Chondrocyte (in vitro differentiated cells): Measurements from ENCODE around the gene MYO1A. TPM values are rescaled to one million over a fixed set of nuclear protein-coding genes. Genes with fewer than 3 reads are reported as not detected.
"Not testable (repeated sequence)": the region's sequence is repeated elsewhere in the genome, so short reads cannot be mapped to it uniquely, and the experiment has no call there.

Source experiments
- DNase-seq: peaks from one replicate; pipeline ENCODE4 v3.0.0; 2021; ENCODE audit warnings: mixed read lengths, low spot score
- H3K27ac Mint-ChIP-seq: one replicate; pipeline ENCODE4 v1.8.0; 2021; ENCODE audit warnings: mild to moderate bottlenecking, moderate library complexity, mixed read lengths; ENCODE audit not compliant: unreplicated experiment
- H3K27me3 Mint-ChIP-seq: 2 replicates; pipeline ENCODE4 v1.8.0; 2021; ENCODE audit warnings: low read depth, mixed read lengths
- H3K36me3 Mint-ChIP-seq: 2 replicates; pipeline ENCODE4 v1.8.0; 2021; ENCODE audit warnings: low read depth, mixed read lengths
- H3K4me1 Mint-ChIP-seq: 2 replicates; pipeline ENCODE4 v1.8.0; 2021; ENCODE audit warnings: low read depth, mild to moderate bottlenecking, mixed read lengths
- H3K4me3 Mint-ChIP-seq: one replicate; pipeline ENCODE4 v1.8.0; 2021; ENCODE audit warnings: mild to moderate bottlenecking, moderate library complexity, mixed read lengths; ENCODE audit not compliant: unreplicated experiment
- H3K9me3 Mint-ChIP-seq: 2 replicates; pipeline ENCODE4 v1.8.0; 2021; ENCODE audit warnings: low read depth, mixed read lengths
- CTCF ChIP-seq: fragments of 200-600 bp; sonication (generic); IDR thresholded peaks from 2 replicates; pipeline ENCODE4 v1.5.0; 2021; ENCODE audit warnings: antibody characterized with exemption, mild to moderate bottlenecking, moderate library complexity
- total RNA-seq: library from RNA; stranded (reverse); gene quantifications from 3 replicates; pipeline ENCODE4 v1.2.1, GENCODE V29; 2021

The MYO1A gene
- total RNA-seq, 1 donor from 2014 or later, result not detected

DNA sequence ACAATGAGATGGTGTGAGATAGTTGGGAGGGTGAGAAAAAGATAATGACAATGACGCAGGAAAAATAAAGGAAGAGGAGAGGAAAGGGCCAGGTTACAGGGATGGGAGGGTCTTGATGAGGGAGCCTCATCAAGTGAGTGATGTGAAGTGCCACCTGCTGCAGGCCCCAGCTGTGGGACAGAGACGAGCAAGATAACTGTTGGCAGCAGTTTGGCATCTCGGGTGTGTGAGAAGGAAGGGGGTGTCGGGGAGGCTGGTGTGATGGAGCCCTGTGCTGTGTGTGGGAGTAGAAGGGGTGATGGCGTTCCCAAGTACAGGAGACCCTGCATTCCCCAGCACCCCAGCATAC lies 22.1 kb downstream of the MYO1A start:
- no peak for TF ChIP-seq CTCF
- no peaks in the 10 kb centered on the region for H3K9me3 Mint-ChIP-seq
- H3K36me3 Mint-ChIP-seq, result no peaks in the 10 kb centered on the region
- H3K4me3 Mint-ChIP-seq, result no peak overlapping the region
- no peak overlapping the region for H3K27ac Mint-ChIP-seq
- DNase-seq, result no peak
- peaks cover 48% of the 10 kb centered on the region for H3K27me3 Mint-ChIP-seq
- no peaks in the 10 kb centered on the region for H3K4me1 Mint-ChIP-seq

DNA sequence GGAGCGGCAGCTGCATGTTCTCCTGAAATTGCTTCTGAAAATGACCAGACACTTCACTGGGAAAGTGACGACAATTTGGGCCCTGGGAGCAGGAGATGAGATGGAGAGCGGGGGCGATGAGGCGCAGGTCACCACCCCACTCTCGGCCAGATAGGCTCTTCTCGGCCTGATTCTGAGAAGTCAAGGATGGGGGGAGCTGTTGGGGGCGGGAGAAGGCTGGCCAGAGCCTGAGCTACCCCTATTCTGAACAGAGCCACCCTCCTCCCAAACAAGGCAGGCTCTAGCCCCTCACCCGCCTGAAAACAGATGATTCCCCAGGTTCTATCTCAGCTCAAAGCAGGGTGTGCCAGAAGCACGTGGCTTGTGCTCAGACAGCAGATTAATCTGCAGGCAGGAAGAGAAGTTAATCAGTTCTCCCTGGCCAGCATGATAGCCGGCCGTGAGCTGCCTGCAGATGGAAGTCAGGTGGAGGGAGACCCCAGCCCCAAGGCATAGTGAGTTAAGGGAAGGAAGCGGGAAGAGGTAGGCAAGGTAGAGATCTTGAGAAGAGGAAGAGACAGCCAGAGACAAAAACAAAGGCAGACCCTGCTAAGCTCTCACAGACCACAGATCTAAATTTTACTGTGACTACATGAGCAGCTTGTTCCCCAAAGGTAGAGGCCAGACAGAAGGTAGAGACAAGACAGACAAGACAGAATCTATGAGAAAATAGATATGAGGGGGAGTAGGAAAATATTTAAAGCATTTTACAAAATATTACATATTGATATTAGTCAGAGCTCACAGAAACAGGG lies 22.7 kb downstream of the MYO1A start:
- Mint-ChIP-seq H3K4me1 (no peaks in the 10 kb centered on the region), H3K9me3 (no peaks in the 10 kb centered on the region), H3K36me3 (no peaks in the 10 kb centered on the region), H3K27ac (no peak overlapping the region), H3K27me3 (peaks cover 44% of the 10 kb centered on the region), H3K4me3 (no peak overlapping the region)
- DNase-seq, result no peak
- no peak for TF ChIP-seq CTCF

GRCh38 chr12:57025196-57025595 lies 24.7 kb downstream of the MYO1A start:
- Mint-ChIP-seq H3K4me1 (no peaks in the 10 kb centered on the region), H3K27ac (no peak overlapping the region), H3K27me3 (peaks cover 34% of the 10 kb centered on the region), H3K9me3 (no peaks in the 10 kb centered on the region), H3K36me3 (no peaks in the 10 kb centered on the region), H3K4me3 (no peak overlapping the region)
- TF ChIP-seq CTCF, result no peak
- DNase-seq, result no peak

DNA sequence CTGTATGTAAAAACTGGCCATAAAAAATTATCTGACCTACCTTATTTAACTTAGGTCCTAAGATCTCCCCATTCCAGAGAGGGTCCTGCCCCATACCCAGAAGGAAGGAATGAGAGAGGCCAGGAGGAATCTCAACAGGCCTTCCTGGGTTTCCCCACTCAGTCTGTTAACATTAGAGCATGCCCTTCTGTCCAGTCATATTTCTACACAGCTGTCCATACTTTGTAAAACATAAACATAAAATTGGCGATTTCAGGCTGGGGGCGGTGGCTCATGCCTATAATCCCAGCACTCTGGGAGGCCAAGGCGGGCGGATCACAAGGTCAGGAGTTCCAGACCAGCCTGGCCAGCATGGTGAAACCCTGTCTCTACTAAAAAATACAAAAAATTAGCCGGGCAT lies 27.6 kb downstream of the MYO1A start:
- not testable (repeated sequence) for H3K9me3 Mint-ChIP-seq, DNase-seq, H3K27ac Mint-ChIP-seq, H3K36me3 Mint-ChIP-seq, H3K4me3 Mint-ChIP-seq, H3K4me1 Mint-ChIP-seq
- peaks cover 23% of the 10 kb centered on the region for H3K27me3 Mint-ChIP-seq

- Mint-ChIP-seq H3K4me3 (no peak overlapping the region), H3K27me3 (peaks cover 19% of the 10 kb centered on the region)
- no peak for DNase-seq
Measured at GRCh38 chr12:57019983-57020719, 29.8 kb downstream of the MYO1A start.

More at GRCh38 chr12:57019983-57020719, 29.8 kb downstream of the MYO1A start:
- TF ChIP-seq CTCF, result no peak
- H3K4me1 Mint-ChIP-seq, result no peaks in the 10 kb centered on the region
- no peaks in the 10 kb centered on the region for H3K36me3 Mint-ChIP-seq
- no peak overlapping the region for H3K27ac Mint-ChIP-seq
- H3K9me3 Mint-ChIP-seq, result no peaks in the 10 kb centered on the region
